GM19240 (cell line): ENCODE data around the gene MYH15.

Experiments
- DNase-seq: peaks from one replicate; pipeline ENCODE4 v3.0.0; 2011; ENCODE audit warnings: low spot score; ENCODE audit not compliant: insufficient read length

The MYH15 gene

DNA sequence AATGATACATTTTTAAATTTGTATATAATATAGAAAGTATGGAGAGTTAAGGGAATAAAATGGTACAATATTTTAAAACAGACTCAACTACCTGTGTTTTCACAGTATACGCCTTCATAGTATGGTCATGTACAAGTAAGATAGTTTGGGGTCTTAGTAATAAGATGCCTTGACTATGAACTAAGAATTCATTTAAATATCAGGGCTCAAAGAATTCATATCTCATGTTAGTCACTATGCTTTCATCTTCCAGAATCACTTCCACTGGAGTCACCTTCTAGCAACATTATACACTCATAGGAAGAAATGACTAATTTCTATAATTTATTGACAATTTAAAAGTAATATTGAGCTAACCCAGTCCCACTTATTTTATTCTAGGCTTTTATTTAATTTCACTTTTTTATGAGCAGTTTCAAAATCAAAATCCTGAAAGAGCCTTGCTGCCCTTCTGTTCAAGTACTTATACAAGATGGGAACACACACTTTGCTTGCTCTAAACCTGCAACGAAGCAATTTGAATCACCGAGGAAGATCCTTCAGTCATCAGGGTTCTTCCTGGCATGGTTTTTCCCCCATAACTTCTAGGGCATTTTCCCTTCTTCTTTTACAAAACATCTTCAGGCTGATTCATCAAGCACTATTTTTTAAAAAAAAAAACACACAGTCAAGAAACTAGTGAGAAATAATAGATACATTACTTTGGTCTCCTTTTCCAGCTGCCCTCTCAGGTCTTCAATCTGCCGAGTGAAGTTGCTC lies 94.1 kb downstream of the MYH15 start:
- no peak for DNase-seq

- DNase-seq = no peak
These were observed 94.7 kb downstream of the MYH15 start for GRCh38 chr3:108415661-108416060.

DNA sequence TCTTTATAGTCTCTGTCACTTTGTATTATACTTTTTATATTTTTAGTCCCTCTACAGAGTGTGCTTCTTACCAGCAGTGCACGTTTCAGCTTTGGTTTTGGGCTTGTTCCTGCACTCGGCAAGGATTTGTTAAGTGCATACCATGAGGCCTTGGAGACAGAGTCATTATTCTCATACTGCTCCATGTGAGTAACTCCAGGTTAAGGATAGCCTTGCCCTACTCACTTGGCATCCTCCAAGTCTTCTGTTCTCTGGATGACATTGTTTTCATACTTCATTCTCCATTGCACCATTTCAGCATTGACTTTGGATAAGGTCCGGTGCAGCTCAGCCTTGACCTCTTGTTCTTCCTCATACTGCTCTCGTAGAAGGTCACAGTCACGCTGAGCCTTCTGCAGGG lies 96.4 kb downstream of the MYH15 start:
- DNase-seq = no peak

GRCh38 chr3:108412121-108412750 lies 98.2 kb downstream of the MYH15 start:
- DNase-seq = no peak

GRCh38 chr3:108410531-108410984 lies 99.8 kb downstream of the MYH15 start:
- DNase-seq = no peak

DNA sequence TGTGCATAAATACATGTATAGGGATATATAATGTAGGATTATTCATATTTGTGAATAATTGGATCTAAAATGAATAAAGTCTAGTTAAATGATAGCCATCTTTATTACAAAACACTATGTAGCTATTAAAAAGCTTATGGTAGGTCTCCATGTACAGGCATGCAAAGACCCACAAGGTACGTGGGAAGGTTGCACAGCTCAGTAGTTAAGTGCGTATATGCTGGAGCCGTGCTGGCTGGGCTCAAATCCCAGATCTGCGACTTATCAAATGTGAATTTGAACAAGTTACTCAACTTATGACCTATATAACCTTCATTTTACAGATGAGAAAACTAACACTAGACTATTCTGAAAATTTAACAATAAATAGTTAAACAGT lies 100.6 kb downstream of the MYH15 start:
- DNase-seq = no peak

DNA sequence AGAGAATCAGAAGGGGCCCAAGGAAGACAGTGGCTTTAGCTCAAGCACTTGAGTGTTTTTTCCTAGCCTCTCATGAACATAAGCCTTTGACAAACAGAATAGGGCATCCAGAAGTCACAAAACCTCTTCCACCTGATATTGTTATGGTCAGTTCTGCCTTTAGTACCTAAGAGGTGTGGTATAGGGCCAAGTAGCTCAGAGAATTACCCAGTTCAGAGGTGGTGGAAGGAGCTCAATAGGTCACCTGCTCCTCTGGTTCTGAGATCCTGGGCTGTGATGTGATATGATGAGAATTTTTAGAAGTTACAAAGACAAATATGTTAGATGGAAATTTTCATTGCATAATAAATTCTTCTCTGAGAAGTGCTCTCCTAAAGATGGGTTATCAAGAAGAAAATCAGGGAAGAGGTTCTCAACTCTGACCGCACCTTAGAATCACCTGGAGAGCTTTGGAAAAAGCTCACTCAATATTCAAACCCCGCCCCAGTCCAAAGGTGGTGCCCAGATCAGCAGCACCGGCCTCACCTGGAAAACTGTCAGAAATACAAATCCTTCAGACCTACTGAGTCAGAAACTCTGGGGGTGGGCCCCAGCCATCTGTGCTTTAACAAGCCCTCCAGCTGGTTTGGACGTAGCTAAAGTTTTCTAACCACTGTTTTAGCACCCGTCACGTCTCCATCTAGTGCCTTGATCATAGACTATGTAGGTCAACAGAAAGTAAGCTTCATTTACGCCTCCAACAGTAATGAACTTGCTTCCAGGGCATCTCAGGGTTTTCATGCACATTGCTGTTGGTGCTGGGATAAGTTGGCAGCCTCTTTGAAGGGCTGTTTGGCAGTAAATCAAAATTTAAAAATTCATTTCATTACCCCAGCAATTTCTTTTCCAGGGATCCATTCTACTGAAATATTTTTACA lies 101.3 kb downstream of the MYH15 start:
- no peak for DNase-seq

DNA sequence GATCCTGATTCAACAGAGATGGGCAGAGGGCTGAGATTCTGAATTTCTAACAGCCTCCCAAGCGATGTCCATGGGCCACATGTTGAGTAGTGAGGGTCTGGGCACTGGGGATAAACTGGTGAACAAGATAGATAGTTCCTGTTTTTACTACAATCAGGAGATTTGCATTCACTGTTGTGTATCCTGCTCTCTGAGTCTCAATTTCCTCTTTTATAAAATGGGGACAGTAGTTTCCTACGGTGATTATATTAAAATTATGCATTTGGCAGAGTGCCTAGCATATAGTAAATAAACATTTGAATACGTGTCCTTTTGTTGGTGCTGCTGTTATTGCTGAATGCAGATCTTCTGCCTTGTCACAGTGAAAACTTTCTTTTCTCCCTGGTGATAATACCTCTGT lies 102.5 kb downstream of the MYH15 start:
- DNase-seq = no peak

GRCh38 chr3:108406661-108407206 lies 103.7 kb downstream of the MYH15 start:
- DNase-seq = peak; percentile 73

DNA sequence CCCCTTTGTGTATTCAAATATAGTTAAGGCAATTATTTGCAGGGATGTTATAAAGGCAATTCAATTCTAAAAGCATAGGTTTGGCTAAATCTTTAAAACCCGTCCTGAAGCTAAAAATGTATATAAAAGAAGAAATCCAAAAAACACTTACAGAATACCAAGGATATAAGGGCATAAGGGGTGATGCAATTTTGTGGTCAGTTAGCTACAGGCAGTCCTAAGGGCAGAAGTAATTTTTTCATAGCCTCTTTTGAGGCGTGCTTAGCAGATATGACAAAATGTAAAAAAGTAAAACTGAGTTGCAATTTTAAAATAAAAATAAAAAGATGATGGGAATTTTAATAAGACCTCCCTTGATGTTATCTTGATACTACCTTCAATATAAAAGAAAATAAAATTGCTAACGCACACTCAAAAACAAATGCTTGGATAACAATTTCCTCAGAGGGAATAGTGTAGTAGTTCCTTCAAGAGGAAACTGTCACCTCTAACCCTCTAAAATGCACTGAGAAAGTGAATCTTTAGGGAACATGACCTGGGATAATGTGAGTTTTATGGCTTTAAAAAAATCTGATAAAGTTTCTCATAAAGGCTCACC lies 104.2 kb downstream of the MYH15 start:
- DNase-seq = no peak

DNA sequence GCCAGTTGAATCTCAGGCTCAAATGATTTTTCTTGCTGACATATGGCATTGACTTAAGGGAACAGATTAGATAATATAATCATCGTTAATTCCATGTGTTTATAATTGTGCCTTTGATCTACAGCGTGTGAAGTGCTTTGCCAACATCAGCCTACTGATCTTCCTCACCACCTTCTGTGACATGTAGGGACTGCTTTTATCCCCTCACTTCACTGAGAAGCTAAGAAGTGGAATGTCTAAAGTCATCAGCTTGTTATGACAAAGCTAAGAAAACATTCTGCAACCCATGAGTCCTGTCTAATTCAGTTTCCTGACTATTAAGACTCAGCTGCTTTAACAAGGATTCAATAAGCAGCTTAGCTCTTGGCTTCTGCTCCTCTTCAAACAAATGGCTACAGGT lies 106.0 kb downstream of the MYH15 start:
- DNase-seq = no peak

- DNase-seq = no peak
These were observed 106.6 kb downstream of the MYH15 start for GRCh38 chr3:108403686-108404345.

GRCh38 chr3:108403198-108403597 lies 107.2 kb downstream of the MYH15 start:
- no peak for DNase-seq

GRCh38 chr3:108401836-108402235 lies 108.6 kb downstream of the MYH15 start:
- DNase-seq = no peak

GRCh38 chr3:108398510-108398909 lies 111.9 kb downstream of the MYH15 start:
- no peak for DNase-seq

- no peak for DNase-seq
These were observed 114.1 kb downstream of the MYH15 start for GRCh38 chr3:108396336-108396735.

DNA sequence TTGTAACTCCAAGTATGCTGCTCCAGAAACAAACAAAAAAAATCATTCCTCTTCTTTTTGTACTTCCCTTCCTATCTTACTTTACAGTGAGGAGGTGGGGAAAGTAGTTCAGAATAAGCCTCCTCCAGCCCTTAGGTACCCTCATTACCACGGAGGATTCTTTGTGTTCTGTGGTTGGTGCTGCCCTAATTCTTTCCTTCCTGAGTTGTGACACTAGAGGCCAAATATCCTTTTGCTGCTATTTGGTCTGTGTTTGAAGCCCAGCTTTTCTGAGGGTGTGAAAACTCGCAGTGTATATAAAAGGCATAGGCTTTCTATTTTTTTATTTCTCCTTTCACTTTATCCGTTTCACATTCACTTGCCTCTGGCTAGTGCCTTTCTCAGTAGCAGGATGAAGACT lies 115.8 kb downstream of the MYH15 start:
- DNase-seq = no peak

DNA sequence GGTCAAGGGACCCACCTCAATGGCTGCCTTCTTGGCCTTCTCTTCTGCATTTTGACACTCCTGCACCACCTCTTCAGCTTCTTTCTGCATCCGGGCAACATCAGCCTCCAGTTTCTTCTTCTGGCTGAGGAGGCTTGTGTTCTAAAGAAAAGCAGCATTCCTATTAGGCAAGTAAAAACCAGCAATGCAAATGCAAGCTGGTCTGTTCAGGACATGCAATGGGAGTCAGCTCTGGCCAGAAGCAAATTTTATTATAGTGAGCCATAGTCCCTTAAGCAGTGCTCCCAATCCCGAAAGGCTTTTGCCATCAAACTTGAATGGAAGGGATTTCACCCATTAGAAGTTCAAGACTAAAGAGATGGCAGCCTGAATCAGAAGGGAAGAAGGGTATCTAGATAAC lies 116.4 kb downstream of the MYH15 start:
- DNase-seq = no peak

DNA sequence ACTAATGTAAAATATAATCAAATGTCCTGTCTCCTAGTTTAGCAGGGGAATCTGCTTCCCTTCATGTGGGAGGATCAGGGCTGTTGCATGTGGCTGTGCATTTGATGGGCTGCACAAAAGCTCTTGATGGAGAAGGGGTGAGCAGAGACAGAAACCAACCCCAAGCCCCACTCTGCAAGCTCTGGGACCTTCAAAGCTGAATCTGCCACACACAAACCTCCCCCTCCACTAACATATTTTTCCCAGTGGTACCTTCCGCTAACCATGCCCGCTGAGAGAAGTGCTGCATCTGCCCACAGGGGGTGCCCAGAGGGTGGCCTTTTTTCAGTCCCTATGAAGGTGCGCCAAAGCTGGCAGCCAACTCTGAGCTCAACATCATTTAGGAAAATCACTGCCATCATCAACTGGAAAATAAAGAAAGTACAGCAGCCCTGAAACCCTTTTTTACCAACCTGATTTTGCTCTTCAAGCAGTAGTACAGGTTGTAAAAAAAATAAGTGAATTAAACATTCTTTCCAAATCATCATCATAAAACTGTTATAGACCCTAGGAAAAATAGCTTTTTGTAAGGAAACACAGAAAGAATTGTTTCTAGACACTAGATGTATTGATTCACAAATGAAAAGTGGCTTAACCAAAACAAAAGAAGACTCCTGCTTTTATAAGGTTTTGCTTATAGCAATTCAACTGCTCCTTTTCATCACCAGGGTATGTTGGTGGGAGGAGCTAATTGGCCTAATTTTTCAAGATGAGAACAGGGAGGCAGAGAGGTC lies 117.1 kb downstream of the MYH15 start:
- DNase-seq = no peak
